Measurements from ENCODE around the gene APOA4. TPM values are rescaled to one million over a fixed set of nuclear protein-coding genes. Genes with fewer than 3 reads are reported as not detected.

APOA4 gene
- total RNA-seq, 1 donor from 2014 or later, result not detected

GRCh38 chr11:116772443-116773202, 50.5 kb downstream of the APOA4 start, which contains the start of gene BUD13:
Gene BUD13 (minus strand): TSS chr11:116772987. CDS start chr11:116772964, 23 bp downstream.
- Mint-ChIP-seq H3K9me3 (no peaks in the 10 kb centered on the region), H3K27ac (peak within 1 kb of the TSS; percentile 99), H3K36me3 (peaks cover 10% of the 10 kb centered on the region), H3K27me3 (ENCODE audit: low read depth) (no peaks in the 10 kb centered on the region), H3K4me1 (peaks cover 24% of the 10 kb centered on the region), H3K4me3 (peak within 1 kb of the TSS; percentile 97)
- TF ChIP-seq CTCF (IDR thresholded peaks at IDR 0.05; ENCODE audit: unreplicated experiment), result no peak
- DNase-seq (ENCODE audit: low spot score in 2 of 2, unreplicated experiment in 2 of 2), result peak; percentile 84 to 93

GRCh38 chr11:116771935-116772334, 51.2 kb downstream of the APOA4 start:
- DNase-seq (ENCODE audit: low spot score in 2 of 2, unreplicated experiment in 2 of 2), result no peak
- Mint-ChIP-seq H3K4me1 (peaks cover 24% of the 10 kb centered on the region), H3K4me3 (peak overlapping the region; percentile 97), H3K9me3 (no peaks in the 10 kb centered on the region), H3K36me3 (peaks cover 8% of the 10 kb centered on the region), H3K27ac (peak overlapping the region; percentile 99), H3K27me3 (ENCODE audit: low read depth) (no peaks in the 10 kb centered on the region)
- no peak for TF ChIP-seq CTCF (IDR thresholded peaks at IDR 0.05; ENCODE audit: unreplicated experiment)

Other genes starting within 250 kb of the APOA4 start
- 21.2 to 22.2 TPM (median 21.4 TPM) in 3 replicates for gene BUD13, start 50.3 kb downstream of the APOA4 start, total RNA-seq
- 39.1 to 41.5 TPM (median 40.9 TPM) in 3 replicates for gene ZPR1, start 35.3 kb downstream of the APOA4 start, total RNA-seq
- gene APOA5, start 31.4 kb downstream of the APOA4 start, total RNA-seq, result not detected in 3 replicates
- gene APOC3, start 6.6 kb upstream of the APOA4 start, total RNA-seq, result not detected in 3 replicates
- 0.65 to 1.1 TPM (median 0.75 TPM) in 3 replicates for gene APOA1, start 14.3 kb upstream of the APOA4 start, total RNA-seq

Data from mesothelial cell of epicardium (in vitro differentiated cells).